T-cell (primary cell): Measurements from ENCODE around the gene DBF4B. TPM values are rescaled to one million over a fixed set of nuclear protein-coding genes. Genes with fewer than 3 reads are reported as not detected.
"Not testable (repeated sequence)": the region's sequence is repeated elsewhere in the genome, so short reads cannot be mapped to it uniquely, and the experiment has no call there.

Experiments
- ATAC-seq, 4 experiments: fragments of 200-7000 bp in 3 of 4; fragments of 150-1000 bp in 1 of 4; cut with Tn5 transposase; replicated peaks in 1 of 4; 1 replicate in 3 of 4; 2 replicates in 1 of 4; pipeline ENCODE4 v1.10.0; 2021; ENCODE audit warnings: moderate library complexity in 3 of 4, mild to moderate bottlenecking in 2 of 4, moderate number of reproducible peaks in 1 of 4
- CTCF ChIA-PET, 2 donors: fragments of 300-600 bp; sonication (Branson Sonifier 250); formaldehyde crosslinking; loops; one replicate each; lab custom pipeline; 2022; ENCODE audit warnings: antibody characterized with exemption in 2 of 2; lab: Charles Lee
- POLR2A ChIA-PET, 2 donors: fragments of 300-600 bp; sonication (Branson Sonifier 250); formaldehyde crosslinking; loops; one replicate each; lab custom pipeline; 2022; ENCODE audit warnings: antibody characterized with exemption in 2 of 2; lab: Charles Lee
- DNase-seq, 35 experiments: peaks; one replicate each; pipeline versions ENCODE4 v3.0.0 to v3.0.0-alpha.2; 2013 to 2023
- H3K27ac ChIP-seq: one replicate; pipeline ENCODE4 v1.5.1; 2013; ENCODE audit warnings: low read length
- H3K27me3 ChIP-seq, 2 experiments: replicated peaks in 1 of 2; 1 replicate in 1 of 2; 2 replicates in 1 of 2; pipeline versions ENCODE4 v1.6.1 to v1.7.0; 2013; ENCODE audit warnings: low read length in 1 of 2, mixed read lengths in 1 of 2; ENCODE audit not compliant: control insufficient read depth in 2 of 2, insufficient read depth in 2 of 2; ENCODE audit errors: extremely low read depth in 1 of 2
- H3K36me3 ChIP-seq, 2 donors: 1 replicate in 1 of 2; 2 replicates in 1 of 2; pipeline versions ENCODE4 v1.6.1 to v1.7.0; 2013; ENCODE audit warnings: low read length in 1 of 2; ENCODE audit not compliant: control insufficient read depth in 2 of 2, insufficient read depth in 1 of 2; ENCODE audit errors: extremely low read depth in 1 of 2
- H3K4me1 ChIP-seq, 2 experiments: 1 replicate in 1 of 2; 2 replicates in 1 of 2; pipeline versions ENCODE4 v1.6.1 to v1.7.0; 2013; ENCODE audit warnings: low read length in 2 of 2, mixed read lengths in 1 of 2; ENCODE audit not compliant: insufficient read depth in 2 of 2, control insufficient read depth in 1 of 2; ENCODE audit errors: extremely low read depth in 1 of 2
- H3K4me3 ChIP-seq, 2 donors: 1 replicate in 1 of 2; 2 replicates in 1 of 2; pipeline versions ENCODE4 v1.5.1 to v1.7.0; 2013; ENCODE audit warnings: mild to moderate bottlenecking in 2 of 2, low read length in 1 of 2, moderate library complexity in 1 of 2; ENCODE audit not compliant: control insufficient read depth in 1 of 2; ENCODE audit errors: extremely low read depth in 1 of 2
- H3K9me3 ChIP-seq: 2 replicates; pipeline ENCODE4 v1.7.0; 2013
- H3K27ac Mint-ChIP-seq, 2 donors: one replicate each; pipeline ENCODE4 v1.8.0; 2020 to 2021; ENCODE audit warnings: mild to moderate bottlenecking in 2 of 2, mixed read lengths in 2 of 2
- H3K27me3 Mint-ChIP-seq, 2 donors: one replicate each; pipeline ENCODE4 v1.8.0; 2021 to 2022; ENCODE audit warnings: mixed read lengths in 2 of 2
- H3K36me3 Mint-ChIP-seq: one replicate; pipeline ENCODE4 v1.8.0; 2021; ENCODE audit warnings: mixed read lengths
- H3K4me1 Mint-ChIP-seq, 3 donors: one replicate each; pipeline ENCODE4 v1.8.0; 2020 to 2022; ENCODE audit warnings: mixed read lengths in 3 of 3, mild to moderate bottlenecking in 1 of 3
- H3K4me3 Mint-ChIP-seq, 3 donors: one replicate each; pipeline ENCODE4 v1.8.0; 2020 to 2022; ENCODE audit warnings: mild to moderate bottlenecking in 3 of 3, mixed read lengths in 3 of 3, moderate library complexity in 3 of 3
- H3K9me3 Mint-ChIP-seq, 3 donors: one replicate each; pipeline ENCODE4 v1.8.0; 2020 to 2022; ENCODE audit warnings: mixed read lengths in 3 of 3
- WGBS: methylation state at CpG from one replicate; pipeline ENCODE4 v1.1.5; 2013; ENCODE audit warnings: missing lambda C conversion rate; ENCODE audit not compliant: insufficient coverage; 5-methylcytosine and 5-hydroxymethylcytosine counted together
- total RNA-seq, 35 experiments: library from RNA in 6 of 35; stranded (reverse) in 6 of 35; fragments of 120-200 nt in 1 of 35; gene quantifications; one replicate each; pipeline versions ENCODE4 v1.2.1 to v1.2.4 and lab custom pipeline; 2013 to 2026

Gene DBF4B
- total RNA-seq, 5 donors from 2014 or later (not counting 1 experiment from before 2014, with no cell fraction given) = 3.8 to 7.8 (median 6.8) TPM

DNA sequence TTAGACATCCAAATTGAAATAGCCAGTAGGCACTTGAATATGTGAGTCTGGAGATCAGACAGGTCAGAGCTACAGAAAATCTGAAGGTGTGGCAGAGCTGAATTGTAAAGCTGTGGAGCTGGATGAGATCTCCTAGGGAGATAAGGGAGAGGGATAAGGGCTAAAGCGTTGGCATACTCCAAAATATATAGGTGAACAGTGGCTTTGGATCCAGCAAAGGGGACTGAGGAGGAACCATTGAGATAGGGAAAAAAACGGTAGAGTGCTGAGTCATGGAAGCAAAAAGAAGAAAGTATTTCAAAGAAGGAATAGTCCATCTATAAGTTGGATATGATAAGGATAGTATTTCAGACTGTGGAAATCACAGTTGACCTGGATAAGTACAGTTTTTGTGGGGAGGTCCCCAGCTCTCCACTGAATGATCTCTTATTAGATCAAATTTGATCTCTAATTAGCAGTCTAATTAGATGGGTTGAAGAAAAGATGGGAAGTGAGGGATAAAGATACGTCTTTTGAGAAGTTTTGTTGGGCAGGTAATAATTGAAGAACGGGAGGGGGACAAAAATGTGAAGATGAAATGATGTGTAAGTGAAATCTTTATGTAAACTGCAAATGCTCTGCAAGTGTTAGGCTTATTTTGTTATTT is 587 bp upstream of the DBF4B start:
- DNase-seq (no peak), ATAC-seq (peak in 2 of 4 experiments; percentile 17)
- Mint-ChIP-seq H3K4me1 (peaks cover 0 to 6% (median 5%) of the 10 kb centered on the region in 3 donors), H3K27ac (no peak overlapping the region), H3K27me3 (peaks cover 0 to 8% of the 10 kb centered on the region in 2 donors), H3K36me3 (no peaks in the 10 kb centered on the region), H3K4me3 (no peak overlapping the region), H3K9me3 (no peaks in the 10 kb centered on the region)
- no peaks in the 10 kb centered on the region for H3K36me3 ChIP-seq
- 19% methylated on average over 4 of the region's 4 CpGs for WGBS
- H3K4me3 ChIP-seq = peak overlapping the region; percentile 77 to 100
- H3K4me1 ChIP-seq = peaks cover 15 to 16% of the 10 kb centered on the region in 2 experiments
- peaks cover 0 to 6% of the 10 kb centered on the region in 2 experiments for H3K27me3 ChIP-seq
- no peaks in the 10 kb centered on the region for H3K9me3 ChIP-seq
- CTCF ChIA-PET = interaction anchor here (0.5 to 1.2 kb wide), 4 partner anchors 14 to 195 kb away, joined by 3 to 5 read pairs (median 4); no protein-coding TSS in a partner anchor
- no peak overlapping the region for H3K27ac ChIP-seq
- POLR2A ChIA-PET = no interaction called here

GRCh38 chr17:44719444-44719843 is 11.0 kb downstream of the DBF4B start:
- Histone ChIP-seq H3K4me1 (no peaks in the 10 kb centered on the region), H3K4me3 (no peak overlapping the region), H3K27ac (no peak overlapping the region), H3K36me3 (peaks cover 5% of the 10 kb centered on the region in 2 donors), H3K27me3 (no peaks in the 10 kb centered on the region), H3K9me3 (no peaks in the 10 kb centered on the region)
- Mint-ChIP-seq H3K4me3 (no peak overlapping the region), H3K27me3 (no peaks in the 10 kb centered on the region), H3K9me3 (no peaks in the 10 kb centered on the region), H3K4me1 (no peaks in the 10 kb centered on the region), H3K36me3 (peaks cover 12% of the 10 kb centered on the region), H3K27ac (no peak overlapping the region)
- 100% methylated on average over 1 of the region's 1 CpG for WGBS
- POLR2A ChIA-PET = no interaction called here
- no peak for ATAC-seq
- DNase-seq = no peak
- CTCF ChIA-PET = no interaction called here

- Mint-ChIP-seq H3K36me3 (peaks cover 14% of the 10 kb centered on the region), H3K4me3 (no peak overlapping the region), H3K27ac (no peak overlapping the region), H3K9me3 (no peaks in the 10 kb centered on the region), H3K27me3 (no peaks in the 10 kb centered on the region), H3K4me1 (no peaks in the 10 kb centered on the region)
- 85% methylated on average over 3 of the region's 5 CpGs for WGBS
- DNase-seq (no peak), ATAC-seq (no peak)
- Histone ChIP-seq H3K27ac (no peak overlapping the region), H3K4me1 (no peaks in the 10 kb centered on the region), H3K27me3 (no peaks in the 10 kb centered on the region), H3K36me3 (peaks cover 5 to 6% of the 10 kb centered on the region in 2 donors), H3K9me3 (no peaks in the 10 kb centered on the region), H3K4me3 (no peak overlapping the region)
- ChIA-PET POLR2A (no interaction called here), CTCF (no interaction called here)
Observed at GRCh38 chr17:44722254-44722653, 13.8 kb downstream of the DBF4B start.

- H3K36me3 ChIP-seq = peaks cover 5 to 13% of the 10 kb centered on the region in 2 donors
- H3K27ac Mint-ChIP-seq, H3K4me1 Mint-ChIP-seq, DNase-seq, H3K9me3 Mint-ChIP-seq, H3K27me3 ChIP-seq, H3K27ac ChIP-seq, H3K4me1 ChIP-seq, CTCF ChIA-PET, H3K9me3 ChIP-seq, ATAC-seq, H3K27me3 Mint-ChIP-seq, H3K4me3 ChIP-seq, H3K4me3 Mint-ChIP-seq: not testable (repeated sequence)
- H3K36me3 Mint-ChIP-seq = peaks cover 14% of the 10 kb centered on the region
- POLR2A ChIA-PET = interaction anchor here in 1 of 2 donors (0.6 kb wide), 1 partner anchor 211 kb away, joined by 3 read pairs; no protein-coding TSS in a partner anchor
- 92% methylated on average over 2 of the region's 6 CpGs for WGBS
Observed at GRCh38 chr17:44726121-44726520, 17.7 kb downstream of the DBF4B start.

GRCh38 chr17:44733753-44734152 is 25.3 kb downstream of the DBF4B start:
- no peak overlapping the region for H3K27ac ChIP-seq
- ChIA-PET CTCF (no interaction called here), POLR2A (no interaction called here)
- no peaks in the 10 kb centered on the region for H3K9me3 ChIP-seq
- no peaks in the 10 kb centered on the region for H3K27me3 ChIP-seq
- no peaks in the 10 kb centered on the region for H3K9me3 Mint-ChIP-seq
- peaks cover 19% of the 10 kb centered on the region for H3K36me3 Mint-ChIP-seq
- H3K4me1 ChIP-seq = no peaks in the 10 kb centered on the region
- H3K27me3 Mint-ChIP-seq = no peaks in the 10 kb centered on the region
- no peaks in the 10 kb centered on the region for H3K4me1 Mint-ChIP-seq
- peaks cover 0 to 7% of the 10 kb centered on the region in 2 donors for H3K36me3 ChIP-seq
- H3K27ac Mint-ChIP-seq = no peak overlapping the region
- DNase-seq (no peak), ATAC-seq (no peak)
- no peak overlapping the region for H3K4me3 Mint-ChIP-seq
- H3K4me3 ChIP-seq = no peak overlapping the region
- WGBS = 93% methylated on average over 4 of the region's 5 CpGs

GRCh38 chr17:44734272-44734671 is 25.8 kb downstream of the DBF4B start:
- WGBS = 100% methylated on average over 1 of the region's 2 CpGs
- POLR2A ChIA-PET = interaction anchor here in 1 of 2 donors (0.5 kb wide), 1 partner anchor 962 kb away, joined by 3 read pairs; no protein-coding TSS in a partner anchor
- Histone ChIP-seq H3K36me3 (peaks cover 0 to 7% of the 10 kb centered on the region in 2 donors), H3K9me3 (no peaks in the 10 kb centered on the region), H3K27ac (no peak overlapping the region), H3K27me3 (no peaks in the 10 kb centered on the region), H3K4me1 (no peaks in the 10 kb centered on the region), H3K4me3 (no peak overlapping the region)
- no peaks in the 10 kb centered on the region for H3K4me1 Mint-ChIP-seq
- H3K9me3 Mint-ChIP-seq = no peaks in the 10 kb centered on the region
- H3K27me3 Mint-ChIP-seq = no peaks in the 10 kb centered on the region
- H3K27ac Mint-ChIP-seq = no peak overlapping the region
- ATAC-seq (no peak), DNase-seq (no peak)
- peaks cover 19% of the 10 kb centered on the region for H3K36me3 Mint-ChIP-seq
- CTCF ChIA-PET = no interaction called here
- H3K4me3 Mint-ChIP-seq = no peak overlapping the region
